SK-N-SH treated with all-trans-retinoic acid at 6 μM for 48 hours (cell line): Measurements from ENCODE around the gene WWC2.

Experiments
- ATAC-seq: fragments of 200-7000 bp; cut with Tn5 transposase; 3 replicates; pipeline ENCODE4 v1.9.1; 2020; ENCODE audit warnings: mild to moderate bottlenecking, moderate library complexity
- ARNTL ChIP-seq: fragments of 450-650 bp; formaldehyde crosslinking; IDR thresholded peaks from 2 replicates; pipeline ENCODE4 v1.5.0; 2020; ENCODE audit warnings: low read depth, mild to moderate bottlenecking, moderate library complexity, borderline replicate concordance
- BACH2 ChIP-seq: fragments of 250-450 bp; sonication (Bioruptor Pico); IDR thresholded peaks from 2 replicates; pipeline ENCODE4 v1.9.0; 2021; ENCODE audit warnings: mild to moderate bottlenecking, borderline replicate concordance
- CREB5 ChIP-seq: fragments of 250-450 bp; sonication (Bioruptor Pico); IDR thresholded peaks from 2 replicates; pipeline ENCODE4 v1.5.1; 2020; ENCODE audit warnings: low read depth, mild to moderate bottlenecking, moderate library complexity
- CSDC2 ChIP-seq: fragments of 250-450 bp; sonication (Bioruptor Pico); IDR thresholded peaks from 2 replicates; pipeline ENCODE4 v1.5.0; 2020; ENCODE audit warnings: mild to moderate bottlenecking, moderate library complexity
- GLIS3 ChIP-seq: fragments of 250-450 bp; sonication (Bioruptor Pico); IDR thresholded peaks from 2 replicates; pipeline ENCODE4 v1.5.0; 2020; ENCODE audit warnings: mild to moderate bottlenecking, moderate library complexity
- ISL1 ChIP-seq: fragments of 250-450 bp; sonication (Bioruptor Pico); IDR thresholded peaks from 2 replicates; pipeline ENCODE4 v2.1.2; 2022; ENCODE audit warnings: mild to moderate bottlenecking, moderate library complexity
- OSR1 ChIP-seq: fragments of 250-450 bp; sonication (Bioruptor Pico); IDR thresholded peaks from 2 replicates; pipeline ENCODE4 v1.8.0; 2022; ENCODE audit warnings: moderate library complexity, mild to moderate bottlenecking, inconsistent platforms
- PATZ1 ChIP-seq: fragments of 250-450 bp; sonication (Bioruptor Pico); IDR thresholded peaks from 2 replicates; pipeline ENCODE4 v1.8.0; 2020; ENCODE audit warnings: mild to moderate bottlenecking, moderate library complexity, borderline replicate concordance
- POU6F1 ChIP-seq: fragments of 250-450 bp; sonication (Bioruptor Pico); IDR thresholded peaks from 2 replicates; pipeline ENCODE4 v1.8.0; 2021; ENCODE audit warnings: low read depth, mild to moderate bottlenecking, moderate library complexity, borderline replicate concordance
- RARB ChIP-seq: fragments of 250-450 bp; sonication (Bioruptor Pico); IDR thresholded peaks from 2 replicates; pipeline ENCODE4 v1.8.0; 2021; ENCODE audit warnings: mild to moderate bottlenecking, moderate library complexity
- SNAI2 ChIP-seq: fragments of 250-450 bp; sonication (Bioruptor Pico); IDR thresholded peaks from 2 replicates; pipeline ENCODE4 v1.5.0; 2020; ENCODE audit warnings: mild to moderate bottlenecking, moderate library complexity
- TCF4 ChIP-seq: fragments of 250-450 bp; sonication (Bioruptor Pico); IDR thresholded peaks from 2 replicates; pipeline ENCODE4 v1.8.0; 2021; ENCODE audit warnings: mild to moderate bottlenecking, moderate library complexity, borderline replicate concordance
- TOX ChIP-seq: fragments of 250-450 bp; sonication (Bioruptor Pico); IDR thresholded peaks from 2 replicates; pipeline ENCODE4 v1.8.0; 2021; ENCODE audit warnings: mild to moderate bottlenecking, moderate library complexity, borderline replicate concordance
- TSHZ2 ChIP-seq: fragments of 250-450 bp; sonication (Bioruptor Pico); IDR thresholded peaks from 2 replicates; pipeline ENCODE4 v1.5.0; 2020; ENCODE audit warnings: mild to moderate bottlenecking, moderate library complexity
- ZC3H10 ChIP-seq: fragments of 250-450 bp; sonication (Bioruptor Pico); IDR thresholded peaks from 2 replicates; pipeline ENCODE4 v1.5.1; 2021; ENCODE audit warnings: mild to moderate bottlenecking, moderate library complexity
- ZFP3 ChIP-seq: fragments of 250-450 bp; sonication (Bioruptor Pico); IDR thresholded peaks from 2 replicates; pipeline ENCODE4 v1.5.0; 2020; ENCODE audit warnings: mild to moderate bottlenecking, moderate library complexity
- ZFP30 ChIP-seq: fragments of 450-650 bp; formaldehyde crosslinking; IDR thresholded peaks from 2 replicates; pipeline ENCODE4 v1.5.0; 2022; ENCODE audit warnings: mild to moderate bottlenecking, moderate library complexity
- ZNF565 ChIP-seq: fragments of 450-650 bp; formaldehyde crosslinking; conservative IDR thresholded peaks from 2 replicates; pipeline ENCODE4 v1.5.0; 2020; ENCODE audit warnings: low read depth, mild to moderate bottlenecking, moderate library complexity
- ZNF70 ChIP-seq: fragments of 450-650 bp; formaldehyde crosslinking; IDR thresholded peaks from 2 replicates; pipeline ENCODE4 v1.5.0; 2020; ENCODE audit warnings: mild to moderate bottlenecking, moderate library complexity
- ZNF8 ChIP-seq: fragments of 450-650 bp; formaldehyde crosslinking; IDR thresholded peaks from 2 replicates; pipeline ENCODE4 v1.5.0; 2020; ENCODE audit warnings: mild to moderate bottlenecking, moderate library complexity
- TF ChIP-seq, protein P1 (sequence below): fragments of 250-450 bp; sonication (Bioruptor Pico); IDR thresholded peaks from 2 replicates; pipeline ENCODE4 v1.5.1; 2021; ENCODE audit warnings: mild to moderate bottlenecking, moderate library complexity

The WWC2 gene

GRCh38 chr4:183177001-183177400 is 77.9 kb downstream of the WWC2 start (continued):
- TF ChIP-seq PATZ1 (CRISPR knock-in tag) (no peak), TCF4 (CRISPR knock-in tag) (no peak), RARB (CRISPR knock-in tag) (no peak), OSR1 (CRISPR knock-in tag) (no peak)

DNA sequence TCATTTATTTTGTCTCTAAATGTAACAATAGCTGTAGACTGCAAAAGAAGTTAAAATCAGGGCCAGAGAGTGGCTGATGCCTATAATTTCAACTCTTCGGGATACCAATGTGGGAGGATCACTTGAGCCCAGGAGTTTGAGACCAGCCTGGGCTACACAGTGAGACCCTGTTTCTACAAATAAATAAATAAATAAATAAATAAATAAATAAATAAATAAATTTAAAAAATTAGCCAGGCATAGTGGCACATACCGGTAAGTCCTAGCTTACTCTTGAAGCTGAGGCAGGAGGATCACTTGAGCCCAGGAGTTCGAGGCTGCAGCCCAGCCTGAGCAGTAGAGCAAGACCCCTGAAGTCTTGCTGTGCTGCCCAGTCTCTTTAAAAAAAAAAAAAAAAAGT is 79.1 kb downstream of the WWC2 start:
- no peak for ATAC-seq
- TF ChIP-seq ZFP30 (CRISPR knock-in tag) (no peak), TCF4 (CRISPR knock-in tag) (no peak), TOX (no peak)
- TF ChIP-seq, all 23 proteins: peak for 0

DNA sequence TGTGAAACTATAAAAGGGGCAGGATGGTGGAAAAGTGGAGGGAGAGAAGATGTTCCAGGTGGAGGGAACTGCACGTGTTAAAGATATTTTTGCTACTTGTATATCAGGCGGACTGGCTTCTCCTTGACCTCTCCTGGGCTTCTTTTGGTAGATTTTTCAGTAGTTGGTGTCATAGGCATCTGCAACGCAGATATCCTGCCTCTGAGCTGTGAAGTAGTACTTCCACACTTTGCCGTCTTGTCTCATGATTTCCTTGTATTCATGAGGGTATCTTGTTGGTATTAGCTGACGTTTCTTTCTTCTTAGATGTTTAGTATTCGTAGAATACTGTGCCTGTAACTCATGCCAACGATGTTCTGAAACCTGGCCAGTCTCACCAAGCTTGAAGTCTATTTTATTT is 81.0 kb downstream of the WWC2 start:
- TF ChIP-seq CREB5 (CRISPR knock-in tag) (no peak), TOX (no peak), ZFP30 (CRISPR knock-in tag) (no peak), TSHZ2 (CRISPR knock-in tag) (no peak), ZNF565 (no peak), ARNTL (no peak), ISL1 (CRISPR knock-in tag) (no peak), SNAI2 (no peak), ZNF70 (no peak), BACH2 (CRISPR knock-in tag) (no peak), ZFP3 (CRISPR knock-in tag) (no peak), CSDC2 (no peak), GLIS3 (CRISPR knock-in tag) (no peak), RARB (CRISPR knock-in tag) (no peak), POU6F1 (CRISPR knock-in tag) (no peak), ZNF8 (CRISPR knock-in tag) (no peak), PATZ1 (CRISPR knock-in tag) (no peak), ZC3H10 (CRISPR knock-in tag) (no peak)
- TF ChIP-seq, protein P1, sequence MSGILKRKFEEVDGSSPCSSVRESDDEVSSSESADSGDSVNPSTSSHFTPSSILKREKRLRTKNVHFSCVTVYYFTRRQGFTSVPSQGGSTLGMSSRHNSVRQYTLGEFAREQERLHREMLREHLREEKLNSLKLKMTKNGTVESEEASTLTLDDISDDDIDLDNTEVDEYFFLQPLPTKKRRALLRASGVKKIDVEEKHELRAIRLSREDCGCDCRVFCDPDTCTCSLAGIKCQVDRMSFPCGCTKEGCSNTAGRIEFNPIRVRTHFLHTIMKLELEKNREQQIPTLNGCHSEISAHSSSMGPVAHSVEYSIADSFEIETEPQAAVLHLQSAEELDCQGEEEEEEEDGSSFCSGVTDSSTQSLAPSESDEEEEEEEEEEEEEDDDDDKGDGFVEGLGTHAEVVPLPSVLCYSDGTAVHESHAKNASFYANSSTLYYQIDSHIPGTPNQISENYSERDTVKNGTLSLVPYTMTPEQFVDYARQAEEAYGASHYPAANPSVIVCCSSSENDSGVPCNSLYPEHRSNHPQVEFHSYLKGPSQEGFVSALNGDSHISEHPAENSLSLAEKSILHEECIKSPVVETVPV (CRISPR knock-in tag) = no peak

More for the DNA sequence above, 81.0 kb downstream of the WWC2 start:
- ATAC-seq = no peak
